Measurements from ENCODE around the gene TAF4B.
"Not testable (repeated sequence)": the region's sequence is repeated elsewhere in the genome, so short reads cannot be mapped to it uniquely, and the experiment has no call there.

The TAF4B gene

GRCh38 chr18:26226229-26227050 lies at the start of gene TAF4B:
TSS of gene TAF4B (plus strand) at chr18:26226445. CDS start at chr18:26226934, 489 bp downstream.
- peak; percentile 97 for DNase-seq

- no peak for DNase-seq
These were observed 44.9 kb upstream of the TAF4B start for GRCh38 chr18:26181343-26181826.

DNA sequence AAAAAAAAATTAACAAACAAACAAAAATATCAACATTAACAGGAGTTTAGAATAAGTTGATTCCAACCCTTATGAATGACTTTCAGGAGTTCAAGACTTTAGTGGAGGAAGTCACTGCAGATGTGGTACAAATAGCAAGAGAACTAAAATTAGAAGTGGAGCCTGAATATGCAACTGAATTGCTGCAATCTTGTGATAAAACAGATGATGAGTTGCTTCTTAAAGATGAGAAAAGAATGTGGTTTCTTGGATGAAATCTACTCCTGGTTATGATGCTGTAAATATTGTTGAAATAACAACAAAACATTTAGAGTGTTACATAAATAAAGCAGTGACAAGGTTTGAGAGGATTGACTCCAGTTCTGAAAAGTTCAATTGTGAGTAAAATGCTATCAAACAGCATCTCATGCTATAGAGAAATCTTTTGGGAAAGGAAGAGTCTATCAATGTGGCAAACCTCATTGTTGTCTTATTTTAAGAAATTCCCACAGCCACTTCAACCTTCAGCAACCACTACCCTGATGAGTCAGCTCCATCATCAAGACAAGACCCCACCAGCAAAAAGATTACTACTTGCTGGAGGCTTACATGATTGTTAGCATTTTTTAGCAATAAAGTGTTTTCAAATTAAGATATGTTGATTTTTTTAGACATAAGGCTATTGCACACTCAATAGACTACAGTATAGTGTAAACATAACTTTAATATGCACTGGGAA lies 42.7 kb upstream of the TAF4B start:
- no peak for DNase-seq

GRCh38 chr18:26185267-26185666 lies 41.0 kb upstream of the TAF4B start:
- no peak for DNase-seq

GRCh38 chr18:26190506-26190905 lies 35.7 kb upstream of the TAF4B start:
- no peak for DNase-seq

GRCh38 chr18:26192233-26192632 lies 34.0 kb upstream of the TAF4B start:
- no peak for DNase-seq

DNA sequence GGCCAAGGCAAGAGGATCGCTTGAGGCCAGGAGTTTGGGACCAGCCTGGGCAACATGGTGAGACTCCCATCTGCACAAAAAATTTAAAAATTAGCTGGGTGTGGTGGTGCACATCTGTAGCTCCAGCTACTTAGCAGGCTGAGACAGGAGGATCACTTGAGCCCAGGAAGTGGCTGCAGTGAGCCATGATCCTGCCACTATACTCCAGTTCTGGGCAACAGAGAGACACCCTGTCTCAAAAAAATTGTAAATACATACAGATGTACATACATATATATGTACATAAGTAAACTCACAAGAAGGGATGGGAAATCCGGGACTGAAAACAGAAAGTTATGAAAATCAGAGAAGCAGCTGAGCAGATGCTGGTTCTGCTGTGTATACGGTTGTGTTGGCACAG lies 29.6 kb upstream of the TAF4B start:
- DNase-seq = no peak

DNA sequence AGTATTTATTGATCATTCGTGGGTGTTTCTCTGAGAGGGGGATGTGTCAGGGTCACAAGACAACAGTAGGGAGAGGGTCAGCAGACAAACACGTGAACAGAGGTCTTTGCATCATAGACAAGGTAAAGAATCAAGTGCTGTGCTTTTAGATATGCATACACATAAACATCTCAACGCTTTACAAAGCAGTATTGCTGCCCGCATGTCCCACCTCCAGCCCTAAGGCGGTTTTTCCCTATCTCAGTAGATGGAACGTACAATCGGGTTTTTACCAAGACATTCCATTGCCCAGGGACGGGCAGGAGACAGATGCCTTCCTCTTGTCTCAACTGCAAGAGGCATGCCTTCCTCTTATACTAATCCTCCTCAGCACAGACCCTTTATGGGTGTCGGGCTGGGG lies 24.2 kb upstream of the TAF4B start:
- not testable (repeated sequence) for DNase-seq

DNA sequence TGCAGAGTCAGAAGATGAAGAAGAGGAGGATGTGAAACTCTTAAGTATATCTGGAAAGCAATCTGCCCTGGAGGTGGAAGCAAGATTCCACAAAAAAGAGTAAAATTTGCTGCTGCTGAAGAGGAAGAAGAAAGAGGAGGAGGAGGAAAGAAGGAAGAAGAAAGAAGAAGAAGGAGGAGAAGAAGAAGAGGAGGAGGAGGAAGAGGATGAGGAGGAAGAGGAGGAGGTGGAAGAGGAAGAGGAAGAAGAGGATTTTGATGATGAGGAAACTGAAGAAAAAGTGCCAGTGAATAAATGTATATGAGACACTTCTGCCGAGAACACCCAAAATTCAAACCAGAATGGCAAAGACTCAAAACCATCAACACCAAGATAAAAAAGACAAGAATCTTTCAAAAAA lies 20.9 kb upstream of the TAF4B start:
- no peak for DNase-seq

GRCh38 chr18:26206488-26206887 lies 19.8 kb upstream of the TAF4B start:
- no peak for DNase-seq

DNA sequence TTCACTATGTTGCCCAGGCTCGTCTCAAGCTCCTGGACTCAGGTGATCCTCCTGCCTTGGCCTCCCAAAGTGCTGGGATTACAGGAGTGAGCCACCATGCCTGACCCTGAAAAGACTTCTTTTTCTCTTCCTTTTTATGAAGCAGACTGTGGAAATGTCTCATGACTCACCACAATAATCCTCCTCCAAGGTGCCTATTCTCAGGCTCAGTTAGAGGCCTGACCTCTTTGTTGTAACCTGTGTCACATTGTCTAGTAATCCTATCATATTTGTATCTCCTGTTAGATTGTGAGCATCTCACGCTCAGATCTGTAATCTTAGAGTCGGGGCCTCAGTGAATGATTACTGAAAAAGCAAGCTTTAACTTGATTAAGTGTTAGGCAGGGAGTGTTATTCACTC lies 18.3 kb upstream of the TAF4B start:
- DNase-seq = no peak

GRCh38 chr18:26208977-26209376 lies 17.3 kb upstream of the TAF4B start:
- DNase-seq = no peak

DNA sequence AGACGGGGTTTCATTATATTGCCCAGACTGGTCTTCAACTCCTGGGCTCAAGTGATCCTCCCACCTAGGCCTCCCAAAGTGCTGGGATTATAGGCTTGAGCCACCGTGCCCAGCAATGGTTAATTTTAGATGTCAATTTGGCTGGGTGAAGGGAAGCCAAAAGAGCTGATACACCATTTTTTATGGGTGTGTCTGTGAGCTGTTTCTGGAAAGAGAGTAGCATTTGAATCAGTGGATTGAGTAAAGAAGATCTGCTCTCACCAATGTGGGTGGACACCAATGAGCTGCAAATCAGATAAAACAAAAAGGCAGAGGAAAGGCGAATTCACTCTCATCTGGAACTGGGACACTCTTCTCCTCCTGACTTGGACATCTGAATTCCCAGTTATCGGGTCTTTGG lies 16.1 kb upstream of the TAF4B start:
- DNase-seq = no peak

GRCh38 chr18:26215247-26215970 lies 10.8 kb upstream of the TAF4B start:
- no peak for DNase-seq

GRCh38 chr18:26225022-26225693 lies 1.1 kb upstream of the TAF4B start:
- DNase-seq = no peak

GRCh38 chr18:26225915-26226228 lies 373 bp upstream of the TAF4B start:
- DNase-seq = no peak

GRCh38 chr18:26227051-26227670 lies 916 bp downstream of the TAF4B start:
- no peak for DNase-seq

GRCh38 chr18:26228562-26229260 lies 2.5 kb downstream of the TAF4B start:
- no peak for DNase-seq

GRCh38 chr18:26230497-26230896 lies 4.3 kb downstream of the TAF4B start:
- no peak for DNase-seq

DNA sequence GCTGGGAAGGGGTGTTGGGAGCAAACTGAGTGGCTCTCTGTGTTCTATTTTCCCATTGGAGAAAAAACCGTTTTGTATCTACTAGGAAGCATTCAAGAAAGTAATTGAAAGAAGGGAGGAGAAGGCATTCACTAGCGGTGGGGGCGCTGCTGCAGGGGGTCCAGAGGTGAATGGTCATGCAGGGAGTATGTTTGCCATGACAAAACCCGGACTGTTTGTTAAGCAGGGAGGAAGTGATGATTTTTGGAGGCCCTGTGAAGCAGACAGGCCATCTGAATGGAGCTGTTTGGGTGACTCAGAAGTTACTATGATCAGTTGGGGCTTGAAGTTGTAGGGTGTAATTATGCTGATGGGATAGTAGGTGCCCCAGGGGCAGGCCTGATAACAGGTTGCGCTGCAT lies 7.0 kb downstream of the TAF4B start:
- no peak for DNase-seq

GRCh38 chr18:26237363-26237762 lies 11.1 kb downstream of the TAF4B start:
- DNase-seq = not testable (repeated sequence)

- not testable (repeated sequence) for DNase-seq
These were observed 12.5 kb downstream of the TAF4B start for GRCh38 chr18:26238718-26239117.
